HepG2 (cell line): ENCODE results near the gene SMYD1. TPM values are rescaled to one million over a fixed set of nuclear protein-coding genes. Genes with fewer than 3 reads are reported as not detected.

Experiments used
- CBX2 ChIP-seq, 2 experiments: fragments of 200-600 bp in 1 of 2; sonication (generic); formaldehyde crosslinking in 1 of 2; IDR thresholded peaks; 2 replicates each; pipeline versions ENCODE4 v1.7.0 to v1.8.1; 2018 to 2022; ENCODE audit warnings: low read depth in 2 of 2, low read length in 1 of 2, mild to moderate bottlenecking in 1 of 2, missing genetic modification reagents in 1 of 2
- FIP1L1 ChIP-seq: fragments of 200-400 bp; formaldehyde crosslinking; IDR thresholded peaks from 2 replicates; pipeline ENCODE4 v1.6.1; 2018; ENCODE audit warnings: low read depth, mild to moderate bottlenecking, low read length, moderate library complexity, borderline replicate concordance; ENCODE audit not compliant: insufficient read depth
- HNF1A ChIP-seq, 2 experiments: sonication (generic) in 1 of 2; formaldehyde crosslinking in 1 of 2; IDR thresholded peaks; 2 replicates each; pipeline versions ENCODE4 v1.4.0 to v1.6.1; 2016 to 2020; ENCODE audit warnings: borderline replicate concordance in 1 of 2, low read depth in 1 of 2, mild to moderate bottlenecking in 1 of 2, missing genetic modification reagents in 1 of 2
- HNRNPLL ChIP-seq: fragments of 200-400 bp; formaldehyde crosslinking; IDR thresholded peaks from 2 replicates; pipeline ENCODE4 v1.6.1; 2017; ENCODE audit warnings: mild to moderate bottlenecking, low read depth, low read length; ENCODE audit not compliant: poor library complexity, severe bottlenecking
- HOMEZ ChIP-seq: IDR thresholded peaks from 2 replicates; pipeline ENCODE4 v1.6.1; 2016; ENCODE audit warnings: low read depth
- IKZF1 ChIP-seq: fragments of 450-650 bp; IDR thresholded peaks from 2 replicates; pipeline ENCODE4 v1.7.1; 2016
- NFKB2 ChIP-seq: sonication (generic); formaldehyde crosslinking; IDR thresholded peaks from 2 replicates; pipeline ENCODE4 v1.4.0; 2020; ENCODE audit warnings: missing genetic modification reagents, borderline replicate concordance
- POGK ChIP-seq: sonication (generic); formaldehyde crosslinking; conservative IDR thresholded peaks from 2 replicates; pipeline ENCODE4 v1.8.0; 2022; ENCODE audit warnings: mild to moderate bottlenecking, moderate library complexity, missing genetic modification reagents
- PRPF4 ChIP-seq: fragments of 200-400 bp; formaldehyde crosslinking; IDR thresholded peaks from 2 replicates; pipeline ENCODE4 v1.6.1; 2016; ENCODE audit warnings: low read length, low read depth; ENCODE audit not compliant: poor library complexity, severe bottlenecking
- TEAD3 ChIP-seq: optimal IDR thresholded peaks from 2 replicates; pipeline ENCODE3; 2016; ENCODE audit warnings: borderline replicate concordance
- TGIF2 ChIP-seq: IDR thresholded peaks from 2 replicates; pipeline ENCODE4 v1.6.1; 2016; ENCODE audit warnings: control low read depth, missing compliant biosample characterization
- ZNF652 ChIP-seq: IDR thresholded peaks from 2 replicates; pipeline ENCODE4 v1.6.1; 2016; ENCODE audit warnings: low read depth, borderline replicate concordance
- polyA plus RNA-seq, 8 experiments: library from polyadenylated mRNA; depleted of rRNA in 3 of 8; stranded (reverse) in 7 of 8; unstranded in 1 of 8; fragments of >200 nt; fragmentation: Illumina TruSeq in 4 of 8; extraction: Trizol in 4 of 8; gene quantifications; 2 replicates each; pipeline versions ENCODE4 v1.2.1 to v1.2.3, GENCODE V29; 2011 to 2016; ENCODE audit warnings: low read depth in 4 of 8, missing spikeins in 1 of 8, mixed read lengths in 1 of 8; ENCODE audit not compliant: insufficient read depth in 1 of 8
- total RNA-seq, 5 experiments: library from RNA; depleted of rRNA; stranded (reverse); fragments of >200 nt; fragmentation: Illumina TruSeq; extraction: Trizol; gene quantifications; 2 replicates each; pipeline ENCODE4 v1.2.3, GENCODE V29; 2016; ENCODE audit warnings: low read depth in 1 of 5
- TF ChIP-seq, protein P1 (sequence below): IDR thresholded peaks from 2 replicates; pipeline ENCODE4 v1.6.1; 2016
- TF ChIP-seq, protein P2 (sequence below): sonication (generic); formaldehyde crosslinking; IDR thresholded peaks from 2 replicates; pipeline ENCODE4 v1.4.0; 2020; ENCODE audit warnings: low read depth, missing genetic modification reagents

SMYD1 gene
- total and polyA plus RNA-seq, 2 of the 13 experiments (the other 11 are each of a cell fraction or from before 2014, with no cell fraction given): not detected

DNA sequence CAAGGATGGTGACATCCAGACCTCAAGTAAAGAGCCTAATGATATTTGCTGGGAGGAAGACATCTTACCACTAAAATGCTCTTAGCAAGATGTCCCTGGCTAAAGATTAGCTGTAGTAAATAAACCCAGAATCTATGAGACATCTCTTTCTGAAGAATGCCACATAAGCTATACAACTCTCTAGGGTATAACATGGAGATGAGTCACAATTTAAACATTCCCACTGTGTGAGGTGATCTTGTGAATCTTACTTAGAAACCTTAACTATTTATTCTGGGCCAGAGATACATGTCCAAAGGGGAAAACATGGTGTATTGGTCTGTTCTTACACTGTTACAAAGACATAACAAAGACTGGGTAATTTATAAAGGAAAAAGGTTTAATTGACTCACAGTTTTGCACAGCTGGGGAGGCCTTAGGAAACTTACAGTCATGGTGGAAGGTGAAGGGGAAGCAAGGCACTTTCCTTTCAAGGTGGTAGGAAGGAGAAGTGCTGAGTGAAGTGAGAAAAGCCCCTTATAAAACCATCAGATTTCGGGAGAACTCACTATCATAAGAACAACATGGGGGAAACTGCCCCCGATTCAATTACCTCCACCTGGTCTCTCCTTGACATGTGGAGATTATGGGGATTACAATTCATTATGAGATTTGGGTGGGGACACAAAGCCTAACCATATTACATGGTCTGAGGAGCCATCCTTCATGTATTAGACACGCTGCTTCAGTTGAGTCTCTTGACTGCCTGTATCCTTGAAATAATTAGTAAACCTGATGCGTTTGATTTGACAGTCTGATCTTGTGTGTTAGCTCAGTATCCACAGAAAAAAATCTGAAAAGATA lies 29.1 kb upstream of the SMYD1 start (continued):
- peak; percentile 89; the same call in 1 of the 2 replicates for TF ChIP-seq HOMEZ (CRISPR knock-in tag)
- TF ChIP-seq CBX2 (IDR thresholded peaks at IDR 0.05; ENCODE audit: low read depth, low read length): no peak
- TF ChIP-seq CBX2 (CRISPR knock-in tag; IDR thresholded peaks at IDR 0.05; ENCODE audit: low read depth): no peak
- TF ChIP-seq TEAD3 (CRISPR knock-in tag): peak; percentile 36
- TF ChIP-seq HNF1A (IDR thresholded peaks at IDR 0.05; ENCODE audit: low read depth): no peak
- TF ChIP-seq HNF1A (CRISPR knock-in tag; IDR thresholded peaks at IDR 0.05; ENCODE audit: borderline replicate concordance): no peak
- no peak for TF ChIP-seq FIP1L1
- TF ChIP-seq, protein P1, sequence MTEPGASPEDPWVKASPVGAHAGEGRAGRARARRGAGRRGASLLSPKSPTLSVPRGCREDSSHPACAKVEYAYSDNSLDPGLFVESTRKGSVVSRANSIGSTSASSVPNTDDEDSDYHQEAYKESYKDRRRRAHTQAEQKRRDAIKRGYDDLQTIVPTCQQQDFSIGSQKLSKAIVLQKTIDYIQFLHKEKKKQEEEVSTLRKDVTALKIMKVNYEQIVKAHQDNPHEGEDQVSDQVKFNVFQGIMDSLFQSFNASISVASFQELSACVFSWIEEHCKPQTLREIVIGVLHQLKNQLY (CRISPR knock-in tag): no peak
- TF ChIP-seq NFKB2 (CRISPR knock-in tag): no peak
- no peak for TF ChIP-seq HNRNPLL
- no peak for TF ChIP-seq TGIF2 (CRISPR knock-in tag)
- TF ChIP-seq ZNF652: peak; percentile 11; the same call in 1 of the 2 replicates
- no peak for TF ChIP-seq POGK (CRISPR knock-in tag)
- no peak for TF ChIP-seq PRPF4
- TF ChIP-seq IKZF1: no peak
- TF ChIP-seq, protein P2, sequence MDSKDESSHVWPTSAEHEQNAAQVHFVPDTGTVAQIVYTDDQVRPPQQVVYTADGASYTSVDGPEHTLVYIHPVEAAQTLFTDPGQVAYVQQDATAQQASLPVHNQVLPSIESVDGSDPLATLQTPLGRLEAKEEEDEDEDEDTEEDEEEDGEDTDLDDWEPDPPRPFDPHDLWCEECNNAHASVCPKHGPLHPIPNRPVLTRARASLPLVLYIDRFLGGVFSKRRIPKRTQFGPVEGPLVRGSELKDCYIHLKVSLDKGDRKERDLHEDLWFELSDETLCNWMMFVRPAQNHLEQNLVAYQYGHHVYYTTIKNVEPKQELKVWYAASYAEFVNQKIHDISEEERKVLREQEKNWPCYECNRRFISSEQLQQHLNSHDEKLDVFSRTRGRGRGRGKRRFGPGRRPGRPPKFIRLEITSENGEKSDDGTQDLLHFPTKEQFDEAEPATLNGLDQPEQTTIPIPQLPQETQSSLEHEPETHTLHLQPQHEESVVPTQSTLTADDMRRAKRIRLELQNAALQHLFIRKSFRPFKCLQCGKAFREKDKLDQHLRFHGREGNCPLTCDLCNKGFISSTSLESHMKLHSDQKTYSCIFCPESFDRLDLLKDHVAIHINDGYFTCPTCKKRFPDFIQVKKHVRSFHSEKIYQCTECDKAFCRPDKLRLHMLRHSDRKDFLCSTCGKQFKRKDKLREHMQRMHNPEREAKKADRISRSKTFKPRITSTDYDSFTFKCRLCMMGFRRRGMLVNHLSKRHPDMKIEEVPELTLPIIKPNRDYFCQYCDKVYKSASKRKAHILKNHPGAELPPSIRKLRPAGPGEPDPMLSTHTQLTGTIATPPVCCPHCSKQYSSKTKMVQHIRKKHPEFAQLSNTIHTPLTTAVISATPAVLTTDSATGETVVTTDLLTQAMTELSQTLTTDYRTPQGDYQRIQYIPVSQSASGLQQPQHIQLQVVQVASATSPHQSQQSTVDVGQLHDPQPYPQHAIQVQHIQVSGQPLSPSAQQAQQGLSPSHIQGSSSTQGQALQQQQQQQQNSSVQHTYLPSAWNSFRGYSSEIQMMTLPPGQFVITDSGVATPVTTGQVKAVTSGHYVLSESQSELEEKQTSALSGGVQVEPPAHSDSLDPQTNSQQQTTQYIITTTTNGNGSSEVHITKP (CRISPR knock-in tag): 0 out of 2 replicates have a peak, but pooled peaks have one; percentile 28
